HS-27A (cell line): ENCODE data around the gene PLEKHG3.

ENCODE experiments used
- DNase-seq: peaks from one replicate; pipeline ENCODE4 v3.0.0-alpha.2; 2012; ENCODE audit warnings: low read depth, missing footprints

Gene PLEKHG3

GRCh38 chr14:64706593-64707193 is 2.5 kb downstream of the PLEKHG3 start:
- DNase-seq = no peak

- no peak for DNase-seq
Observed at GRCh38 chr14:64707661-64708060, 3.4 kb downstream of the PLEKHG3 start.

GRCh38 chr14:64708148-64709004 is 4.2 kb downstream of the PLEKHG3 start:
- DNase-seq = no peak

- DNase-seq = no peak
Observed at GRCh38 chr14:64709126-64709525, 4.9 kb downstream of the PLEKHG3 start.

GRCh38 chr14:64711039-64711438 is 6.8 kb downstream of the PLEKHG3 start:
- DNase-seq = no peak

- no peak for DNase-seq
Observed at GRCh38 chr14:64713677-64714076, 9.5 kb downstream of the PLEKHG3 start.

GRCh38 chr14:64714432-64715025 is 10.3 kb downstream of the PLEKHG3 start:
- no peak for DNase-seq

GRCh38 chr14:64715146-64715627 is 11.0 kb downstream of the PLEKHG3 start:
- no peak for DNase-seq

GRCh38 chr14:64715628-64716412 is 11.6 kb downstream of the PLEKHG3 start:
- no peak for DNase-seq

- DNase-seq = no peak
Observed at GRCh38 chr14:64717870-64718269, 13.6 kb downstream of the PLEKHG3 start.

GRCh38 chr14:64718762-64719161 is 14.5 kb downstream of the PLEKHG3 start:
- DNase-seq = no peak

GRCh38 chr14:64719601-64720000 is 15.4 kb downstream of the PLEKHG3 start:
- no peak for DNase-seq

GRCh38 chr14:64720131-64720576 is 15.9 kb downstream of the PLEKHG3 start:
- no peak for DNase-seq

GRCh38 chr14:64721391-64721791 is 17.2 kb downstream of the PLEKHG3 start:
- DNase-seq = no peak

GRCh38 chr14:64721899-64722298 is 17.7 kb downstream of the PLEKHG3 start:
- no peak for DNase-seq

- DNase-seq = no peak
Observed at GRCh38 chr14:64722842-64723447, 18.7 kb downstream of the PLEKHG3 start.

GRCh38 chr14:64723691-64724577 is 19.7 kb downstream of the PLEKHG3 start:
- DNase-seq = no peak

GRCh38 chr14:64724578-64724930 is 20.3 kb downstream of the PLEKHG3 start:
- DNase-seq = no peak

- DNase-seq = no peak
Observed at GRCh38 chr14:64725261-64725815, 21.1 kb downstream of the PLEKHG3 start.

GRCh38 chr14:64725879-64726584 is 21.8 kb downstream of the PLEKHG3 start:
- DNase-seq = no peak
